ENCODE measurements around the gene IL17RE.

GRCh38 chr3:9909221-9910013 lies 6.8 kb downstream of the IL17RE start:
- TF ChIP-seq POLR2AphosphoS5 (IDR thresholded peaks at IDR 0.05) (no peak), CTCF (IDR thresholded peaks at IDR 0.05) (no peak)

Data from esophagus muscularis mucosa (tissue), 3 donors.